Spinal cord (tissue), 10 donors: ENCODE measurements around the gene S100A7A. TPM values are rescaled to one million over a fixed set of nuclear protein-coding genes. Genes with fewer than 3 reads are reported as not detected.

ENCODE experiments used
- DNase-seq, 6 donors: peaks; one replicate each; pipeline versions ENCODE4 v3.0.0 to v3.0.0-alpha.2; 2013 to 2015; ENCODE audit warnings: low spot score in 6 of 6, low read depth in 4 of 6
- H3K27ac ChIP-seq: one replicate; pipeline ENCODE4 v1.5.1; 2013; ENCODE audit warnings: low read depth, low read length, control low read depth
- H3K27me3 ChIP-seq: one replicate; pipeline ENCODE4 v1.6.1; 2013; ENCODE audit warnings: low read length; ENCODE audit not compliant: control insufficient read depth, insufficient read depth
- H3K36me3 ChIP-seq: one replicate; pipeline ENCODE4 v1.6.1; 2013; ENCODE audit warnings: low read length; ENCODE audit not compliant: control insufficient read depth, insufficient read depth
- H3K4me1 ChIP-seq: one replicate; pipeline ENCODE4 v1.6.1; 2013; ENCODE audit warnings: low read length; ENCODE audit not compliant: control insufficient read depth, insufficient read depth
- H3K4me3 ChIP-seq: one replicate; pipeline ENCODE4 v1.5.1; 2013; ENCODE audit warnings: low read depth, low read length, control low read depth
- H3K9me3 ChIP-seq: one replicate; pipeline ENCODE4 v1.6.1; 2013; ENCODE audit warnings: low read length; ENCODE audit not compliant: control insufficient read depth, insufficient read depth
- WGBS: methylation state at CpG from one replicate; pipeline ENCODE4 v1.1.5; 2013; ENCODE audit warnings: missing lambda C conversion rate; ENCODE audit not compliant: insufficient coverage; 5-methylcytosine and 5-hydroxymethylcytosine counted together
- polyA plus RNA-seq, 2 donors: library from polyadenylated mRNA; unstranded; fragments of 120-200 nt; gene quantifications; one replicate each; pipeline ENCODE4 v1.2.1, GENCODE V29; 2013; ENCODE audit not compliant: insufficient read length in 2 of 2
- small RNA-seq: library from RNA; depleted of rRNA; stranded (forward); fragments of <200 nt; gene quantifications from one replicate; pipeline ENCODE3, GENCODE V24; 2014; ENCODE audit warnings: low replicate concordance
- total RNA-seq, 2 donors: library from RNA; depleted of rRNA in 1 of 2; stranded (reverse); fragments of 120-200 nt in 1 of 2; fragments of >200 nt in 1 of 2; gene quantifications; one replicate each; pipeline versions ENCODE4 v1.2.3 to v1.2.4, GENCODE V29; 2013 to 2014
- donor health status: healthy.

S100A7A gene
- total and polyA plus RNA-seq, 4 donors: not detected

GRCh38 chr1:153465811-153466636 lies 49.7 kb downstream of the S100A7A start:
- Histone ChIP-seq H3K27me3 (peaks cover 2% of the 10 kb centered on the region), H3K9me3 (no peaks in the 10 kb centered on the region), H3K4me3 (no peak overlapping the region), H3K4me1 (no peaks in the 10 kb centered on the region), H3K27ac (no peak overlapping the region), H3K36me3 (no peaks in the 10 kb centered on the region)
- WGBS: 8% methylated on average over 15 of the region's 23 CpGs
- peak in 2 of 6 donors; percentile 13 to 53 for DNase-seq

DNA sequence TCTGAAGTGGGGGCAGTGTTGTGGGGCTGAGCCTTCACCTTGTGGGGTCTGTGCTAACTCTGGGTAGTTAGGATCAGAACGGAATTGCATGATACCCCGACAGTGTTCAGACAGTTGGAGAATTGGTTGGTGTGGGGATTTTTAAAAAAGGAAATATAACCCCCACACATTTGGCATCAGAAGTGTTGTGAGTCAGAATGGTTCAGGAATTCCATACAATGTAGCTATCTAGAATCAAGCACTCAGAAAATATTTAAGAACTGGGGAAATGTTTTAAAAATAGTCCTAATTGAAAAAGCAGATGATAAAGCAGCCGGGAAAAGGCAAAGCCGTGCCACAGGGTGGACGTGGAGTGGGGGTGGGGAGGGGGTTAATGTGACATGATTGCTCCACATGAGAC lies 50.6 kb downstream of the S100A7A start:
- H3K27ac ChIP-seq: no peak overlapping the region
- H3K36me3 ChIP-seq: no peaks in the 10 kb centered on the region
- peaks cover 2% of the 10 kb centered on the region for H3K27me3 ChIP-seq
- no peak for DNase-seq
- no peaks in the 10 kb centered on the region for H3K4me1 ChIP-seq
- no peaks in the 10 kb centered on the region for H3K9me3 ChIP-seq
- 70% methylated on average over 3 of the region's 5 CpGs for WGBS
- H3K4me3 ChIP-seq: no peak overlapping the region

DNA sequence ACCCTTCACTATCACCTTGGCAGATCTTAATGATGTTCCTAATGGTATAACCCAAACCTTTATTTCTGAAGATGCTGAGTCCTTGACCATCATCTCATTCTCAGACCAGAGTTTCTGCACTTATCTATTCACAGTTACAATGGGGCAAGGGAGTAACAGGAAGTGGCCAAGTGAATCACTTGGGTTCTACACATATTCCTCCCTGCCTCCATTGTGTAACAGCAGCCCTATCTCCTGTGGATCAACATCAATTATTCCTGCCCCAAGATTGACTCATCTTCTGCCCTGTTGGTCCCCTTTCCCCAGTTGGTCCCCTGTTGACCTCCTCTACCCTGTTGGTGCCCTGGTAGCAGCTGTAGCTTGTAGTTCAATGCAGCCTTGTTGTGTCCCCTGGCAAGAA lies 54.4 kb downstream of the S100A7A start:
- Histone ChIP-seq H3K27me3 (no peaks in the 10 kb centered on the region), H3K4me3 (no peak overlapping the region), H3K27ac (no peak overlapping the region), H3K9me3 (no peaks in the 10 kb centered on the region), H3K4me1 (no peaks in the 10 kb centered on the region), H3K36me3 (no peaks in the 10 kb centered on the region)
- no peak for DNase-seq

Small RNA genes within 50 kb of the gene (small RNA-seq; reads per million reads assigned to genes)
- gene S100A15A: not detected

Other genes with a start within 250 kb of the S100A7A start
- gene LELP1, start 213.1 kb upstream of the S100A7A start, total RNA-seq: not detected
- not detected for gene LELP1, start 213.1 kb upstream of the S100A7A start, polyA plus RNA-seq
- gene PRR9, start 198.9 kb upstream of the S100A7A start, total RNA-seq: not detected
- gene PRR9, start 198.9 kb upstream of the S100A7A start, polyA plus RNA-seq: not detected
- under 1 TPM in 1 of 2 donors, not detected in 1; 0.22 TPM for gene LORICRIN, start 156.8 kb upstream of the S100A7A start, total RNA-seq
- gene LORICRIN, start 156.8 kb upstream of the S100A7A start, polyA plus RNA-seq: under 1 TPM; 0.62 to 0.77 TPM
- gene PGLYRP3, start 103.6 kb upstream of the S100A7A start, total RNA-seq: not detected
- gene PGLYRP3, start 103.6 kb upstream of the S100A7A start, polyA plus RNA-seq: not detected
- gene PGLYRP4, start 67.7 kb upstream of the S100A7A start, total RNA-seq: not detected
- gene PGLYRP4, start 67.7 kb upstream of the S100A7A start, polyA plus RNA-seq: not detected
- gene S100A9, start 58.7 kb upstream of the S100A7A start, total RNA-seq: 100 to 1,000 TPM in 1 of 2 donors, 10 to 100 TPM in 1; 16.5 to 829 TPM
- 1 to 10 TPM; 2.1 to 4.3 TPM for gene S100A9, start 58.7 kb upstream of the S100A7A start, polyA plus RNA-seq
- gene S100A12, start 40.9 kb upstream of the S100A7A start, total RNA-seq: 10 to 100 TPM in 1 of 2 donors, 1 to 10 TPM in 1; 1.4 to 87.6 TPM
- not detected for gene S100A12, start 40.9 kb upstream of the S100A7A start, polyA plus RNA-seq
- 100 to 1,000 TPM in 1 of 2 donors, 1 to 10 TPM in 1; 8.3 to 286 TPM for gene S100A8, start 25.4 kb upstream of the S100A7A start, total RNA-seq
- 1 to 10 TPM; 1.3 to 3.8 TPM for gene S100A8, start 25.4 kb upstream of the S100A7A start, polyA plus RNA-seq
- gene S100A7, start 44.1 kb downstream of the S100A7A start, total RNA-seq: not detected
- gene S100A7, start 44.1 kb downstream of the S100A7A start, polyA plus RNA-seq: not detected
- 100 to 1,000 TPM in 1 of 2 donors, 10 to 100 TPM in 1; 75.3 to 276 TPM for gene S100A6, start 119.5 kb downstream of the S100A7A start, total RNA-seq
- 100 to 1,000 TPM; 106 to 149 TPM for gene S100A6, start 119.5 kb downstream of the S100A7A start, polyA plus RNA-seq
- not detected for gene S100A5, start 124.4 kb downstream of the S100A7A start, total RNA-seq
- not detected for gene S100A5, start 124.4 kb downstream of the S100A7A start, polyA plus RNA-seq
- gene S100A4, start 129.3 kb downstream of the S100A7A start, total RNA-seq: 10 to 100 TPM; 21.1 to 38.2 TPM
- gene S100A4, start 129.3 kb downstream of the S100A7A start, polyA plus RNA-seq: 10 to 100 TPM in 1 of 2 donors, 1 to 10 TPM in 1; 6.0 to 17.9 TPM
- gene S100A3, start 132.7 kb downstream of the S100A7A start, total RNA-seq: not detected
- gene S100A3, start 132.7 kb downstream of the S100A7A start, polyA plus RNA-seq: under 1 TPM in 1 of 2 donors, not detected in 1; 0.29 TPM
- 1 to 10 TPM in 1 of 2 donors, not detected in 1; 1.2 TPM for gene S100A2, start 149.3 kb downstream of the S100A7A start, total RNA-seq
- gene S100A2, start 149.3 kb downstream of the S100A7A start, polyA plus RNA-seq: under 1 TPM; 0.40 to 0.81 TPM
- gene S100A16, start 196.6 kb downstream of the S100A7A start, total RNA-seq: 100 to 1,000 TPM in 1 of 2 donors, 10 to 100 TPM in 1; 46.0 to 101 TPM
- gene S100A16, start 196.6 kb downstream of the S100A7A start, polyA plus RNA-seq: 100 to 1,000 TPM; 120 to 135 TPM
- under 1 TPM in 1 of 2 donors, not detected in 1; 0.61 TPM for gene S100A14, start 199.8 kb downstream of the S100A7A start, total RNA-seq
- gene S100A14, start 199.8 kb downstream of the S100A7A start, polyA plus RNA-seq: under 1 TPM in 1 of 2 donors, not detected in 1; 0.39 TPM
- 100 to 1,000 TPM in 1 of 2 donors, 10 to 100 TPM in 1; 30.5 to 141 TPM for gene S100A13, start 211.0 kb downstream of the S100A7A start, total RNA-seq
- 10 to 100 TPM; 42.0 to 58.3 TPM for gene S100A13, start 211.0 kb downstream of the S100A7A start, polyA plus RNA-seq
- 10 to 100 TPM in 1 of 2 donors, 1 to 10 TPM in 1; 3.7 to 10.2 TPM for gene S100A1, start 211.9 kb downstream of the S100A7A start, total RNA-seq
- 10 to 100 TPM; 18.5 to 19.0 TPM for gene S100A1, start 211.9 kb downstream of the S100A7A start, polyA plus RNA-seq
- 10 to 100 TPM; 56.9 to 58.0 TPM for gene CHTOP, start 217.5 kb downstream of the S100A7A start, total RNA-seq
- gene CHTOP, start 217.5 kb downstream of the S100A7A start, polyA plus RNA-seq: 100 to 1,000 TPM; 115 to 127 TPM
- 10 to 100 TPM; 58.0 to 70.5 TPM for gene SNAPIN, start 242.2 kb downstream of the S100A7A start, total RNA-seq
- gene SNAPIN, start 242.2 kb downstream of the S100A7A start, polyA plus RNA-seq: 10 to 100 TPM; 65.4 to 70.2 TPM